Endothelial cell of umbilical vein (primary cell): Measurements from ENCODE around the gene AFG3L2. TPM values are rescaled to one million over a fixed set of nuclear protein-coding genes. Genes with fewer than 3 reads are reported as not detected.

Source experiments
- BruUV-seq: library from RNA; stranded (reverse); fragments of 400-500 nt; replicated peaks from 2 replicates; lab custom pipeline; 2021; lab: Mats Ljungman, UMichigan
- CTCF ChIA-PET: fragments of 300-600, 350-600 bp; sonication (Branson Sonifier 250); formaldehyde crosslinking; loops from one replicate; lab custom pipeline; 2021; ENCODE audit warnings: antibody characterized with exemption, inconsistent platforms; lab: Charles Lee
- POLR2A ChIA-PET: fragments of 300-600, 350-600 bp; sonication (Branson Sonifier 250); formaldehyde crosslinking; loops from one replicate; lab custom pipeline; 2021; ENCODE audit warnings: antibody characterized with exemption, inconsistent platforms; lab: Charles Lee
- DNase-seq: peaks from one replicate; pipeline ENCODE4 v3.0.0-alpha.2; 2011; ENCODE audit warnings: low read depth, low spot score
- FAIRE-seq: peaks from 2 replicates; lab custom pipeline; 2011; peaks lifted over from hg19 to GRCh38; lab: Jason Lieb, UNC
- H2AFZ ChIP-seq: 2 replicates; pipeline ENCODE4 v1.6.0; 2012; ENCODE audit warnings: low read depth, low read length, control low read depth, inconsistent platforms
- H3K27ac ChIP-seq: 2 replicates; pipeline ENCODE4 v1.5.1; 2011; ENCODE audit warnings: low read depth, mild to moderate bottlenecking, control low read depth, low read length, moderate library complexity; ENCODE audit not compliant: insufficient read depth
- H3K27me3 ChIP-seq, 2 experiments: 2 replicates each; pipeline versions ENCODE4 v1.6.0 to v1.6.1; 2011; ENCODE audit warnings: low read length in 2 of 2, mixed read lengths in 1 of 2; ENCODE audit not compliant: control insufficient read depth in 2 of 2, insufficient read depth in 2 of 2
- H3K36me3 ChIP-seq, 2 experiments: 2 replicates in 1 of 2; 3 replicates in 1 of 2; pipeline ENCODE4 v1.5.1; 2011; ENCODE audit warnings: low read length in 2 of 2, mild to moderate bottlenecking in 1 of 2, moderate library complexity in 1 of 2; ENCODE audit not compliant: control insufficient read depth in 2 of 2, insufficient read depth in 2 of 2; ENCODE audit errors: extremely low read depth in 1 of 2
- H3K4me1 ChIP-seq: 3 replicates; pipeline ENCODE4 v1.5.1; 2011; ENCODE audit warnings: mild to moderate bottlenecking, low read length; ENCODE audit not compliant: control insufficient read depth, insufficient read depth; ENCODE audit errors: extremely low read depth
- H3K4me2 ChIP-seq: 2 replicates; pipeline ENCODE4 v1.6.1; 2011; ENCODE audit warnings: low read length, control low read depth, mixed read lengths; ENCODE audit not compliant: insufficient read depth
- H3K4me3 ChIP-seq, 3 experiments: fragments of 200-600 bp in 1 of 3; sonication (generic), shearing (Covaris generic) in 1 of 3; replicated peaks in 1 of 3; 2 replicates each; pipeline ENCODE4 v1.5.1; 2011 to 2016; ENCODE audit warnings: control low read depth in 3 of 3, low read length in 3 of 3, mild to moderate bottlenecking in 2 of 3, inconsistent platforms in 1 of 3, low read depth in 1 of 3, moderate library complexity in 1 of 3; ENCODE audit not compliant: insufficient read depth in 1 of 3
- H3K79me2 ChIP-seq: 2 replicates; pipeline ENCODE4 v1.6.0; 2012; ENCODE audit warnings: low read length, inconsistent platforms; ENCODE audit not compliant: control insufficient read depth, insufficient read depth
- H3K9ac ChIP-seq: replicated peaks from 2 replicates; pipeline ENCODE3; 2011; ENCODE audit warnings: low read length, control low read depth; ENCODE audit not compliant: insufficient read depth; ENCODE audit errors: extremely low read depth
- H3K9me1 ChIP-seq: replicated peaks from 3 replicates; pipeline ENCODE4 v1.6.0; 2011; ENCODE audit warnings: mild to moderate bottlenecking, low read length; ENCODE audit not compliant: control insufficient read depth, insufficient read depth; ENCODE audit errors: extremely low read depth
- H3K9me3 ChIP-seq: replicated peaks from 2 replicates; pipeline ENCODE4 v1.5.1; 2012; ENCODE audit warnings: low read length, inconsistent platforms; ENCODE audit not compliant: control insufficient read depth, insufficient read depth
- H4K20me1 ChIP-seq: replicated peaks from 2 replicates; pipeline ENCODE3; 2011; ENCODE audit warnings: mild to moderate bottlenecking, low read length; ENCODE audit not compliant: control insufficient read depth, insufficient read depth; ENCODE audit errors: extremely low read depth
- EZH2 ChIP-seq: IDR thresholded peaks from 2 replicates; pipeline ENCODE4 v1.6.1; 2012; ENCODE audit warnings: borderline replicate concordance, low read depth, mild to moderate bottlenecking, moderate library complexity, low read length, inconsistent platforms; ENCODE audit not compliant: severe bottlenecking
- FOS ChIP-seq: IDR thresholded peaks from 2 replicates; pipeline ENCODE4 v1.6.1; 2011; ENCODE audit warnings: mild to moderate bottlenecking, low read length, moderate library complexity, borderline replicate concordance; ENCODE audit not compliant: insufficient read depth
- MYC ChIP-seq: IDR thresholded peaks from one replicate; pipeline ENCODE4 v1.6.1; 2011; ENCODE audit warnings: mild to moderate bottlenecking, low read depth, low read length
- POLR2A ChIP-seq: IDR thresholded peaks from 2 replicates; pipeline ENCODE4 v1.6.1; 2012; ENCODE audit warnings: low read depth, mild to moderate bottlenecking, control low read depth, low read length
- POLR2AphosphoS5 ChIP-seq: IDR thresholded peaks from 2 replicates; pipeline ENCODE4 v1.6.1; 2012; ENCODE audit warnings: low read depth, mild to moderate bottlenecking, control low read depth, low read length, moderate library complexity; ENCODE audit not compliant: insufficient read depth
- dilution Hi-C: fragments of 300-500 bp; cut with MboI; formaldehyde crosslinking; loops from one replicate; pipeline ENCODE4 v1.15.0; 2019; ENCODE audit warnings: low sequenced_read_pairs; ENCODE audit not compliant: extremely low pct_ligation_motif_present
- intact Hi-C: fragments of 100-400 bp; cut with micrococcal nuclease; formaldehyde crosslinking; loops from one replicate; pipeline ENCODE4 v1.10.0; 2022
- polyA plus RNA-seq, 4 experiments: library from polyadenylated mRNA; depleted of rRNA in 3 of 4; stranded (reverse) in 3 of 4; unstranded in 1 of 4; fragments of >200 nt; gene quantifications; 2 replicates each; pipeline versions ENCODE4 v1.2.1 to v1.2.3, GENCODE V29; 2011 to 2012; ENCODE audit warnings: missing spikeins in 1 of 4
- total RNA-seq: library from RNA; stranded (reverse); gene quantifications from 2 replicates; pipeline ENCODE4 v1.2.3, GENCODE V29; 2021
- TF ChIP-seq, protein P1 (sequence below): IDR thresholded peaks from 2 replicates; pipeline ENCODE4 v1.6.1; 2011; ENCODE audit not compliant: insufficient read depth, insufficient read length

AFG3L2 gene
- total and polyA plus RNA-seq, 2 donors (not counting 3 experiments of a cell fraction or from before 2014, with no cell fraction given), result 19.3 to 42.4 TPM

DNA sequence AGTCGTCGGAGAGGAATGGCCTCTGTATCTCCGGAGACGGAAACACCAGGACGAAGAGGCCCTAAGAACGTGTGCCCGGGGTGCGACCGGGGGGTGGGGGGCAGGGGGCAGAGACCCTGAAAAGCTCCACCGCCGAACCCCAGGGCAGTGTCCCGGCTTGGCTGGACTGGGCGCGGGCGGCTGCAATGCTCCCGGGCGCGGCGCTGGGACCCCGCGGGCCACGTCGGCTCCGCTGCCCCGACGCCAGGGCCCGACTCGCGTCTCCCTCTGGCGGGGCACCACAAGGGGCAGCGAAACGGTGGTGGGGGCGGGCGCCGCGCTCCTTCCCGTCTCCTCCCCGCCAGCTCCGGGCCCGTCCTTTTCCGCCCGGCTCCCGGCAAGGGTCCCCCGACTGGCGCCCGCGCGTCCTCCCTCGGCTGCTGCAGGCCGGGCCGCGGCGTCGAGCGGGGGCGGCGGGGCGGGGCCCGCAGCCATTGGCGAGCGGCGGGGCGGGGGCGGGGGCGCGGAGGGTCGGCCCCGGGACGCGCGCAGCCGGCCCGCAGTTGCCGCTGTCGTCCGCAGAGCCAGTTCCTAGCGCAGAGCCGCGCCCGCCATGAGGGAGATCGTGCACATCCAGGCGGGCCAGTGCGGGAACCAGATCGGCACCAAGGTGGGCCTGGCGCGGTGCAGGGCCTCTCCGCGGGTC is 69.2 kb downstream of the AFG3L2 start, which contains the start of gene TUBB6:
TSS of gene TUBB6 (plus strand) at position 541 of the 685 bp plus-strand sequence. CDS start at position 593, 52 bp downstream.
- no peaks in the 10 kb centered on the region for H3K9me1 ChIP-seq
- peaks cover 59% of the 10 kb centered on the region for H3K79me2 ChIP-seq
- intact Hi-C loops (loop anchor here (1.0 kb wide), 4 partner anchors 12 to 69 kb away; partner anchors contain the start of gene AFG3L2), dilution Hi-C loops (no loop called here)
- peak within 1 kb of the TSS; percentile 95 for H3K9ac ChIP-seq
- peak within 1 kb of the TSS; percentile 98 for H3K4me2 ChIP-seq
- ChIA-PET CTCF (interaction anchor here (0.9 to 4.7 kb wide), 12 partner anchors 9 to 71 kb away, joined by 3 to 109 read pairs (median 6); partner anchors contain the start of gene AFG3L2), POLR2A (interaction anchor here (0.6 to 4.0 kb wide), 13 partner anchors 9 to 69 kb away, joined by 4 to 46 read pairs (median 7); partner anchors contain the start of gene AFG3L2)
- peak within 1 kb of the TSS; percentile 81 for H2AFZ ChIP-seq
- H3K9me3 ChIP-seq, result no peaks in the 10 kb centered on the region
- no peaks in the 10 kb centered on the region for H4K20me1 ChIP-seq
- peak; percentile 85 for DNase-seq
- FAIRE-seq, result peak; percentile 76
- TF ChIP-seq FOS, result no peak
- peak; percentile 90 for TF ChIP-seq POLR2AphosphoS5
- TF ChIP-seq, protein P1, sequence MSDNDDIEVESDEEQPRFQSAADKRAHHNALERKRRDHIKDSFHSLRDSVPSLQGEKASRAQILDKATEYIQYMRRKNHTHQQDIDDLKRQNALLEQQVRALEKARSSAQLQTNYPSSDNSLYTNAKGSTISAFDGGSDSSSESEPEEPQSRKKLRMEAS, result no peak
- TF ChIP-seq EZH2, result no peak
- no peak for TF ChIP-seq MYC
- TF ChIP-seq POLR2A, result peak; percentile 87
- H3K27me3 ChIP-seq, result no peaks in the 10 kb centered on the region
- peak within 1 kb of the TSS; percentile 43 to 86 (median 77) for H3K4me3 ChIP-seq
- H3K4me1 ChIP-seq, result peaks cover 25% of the 10 kb centered on the region
- peak within 1 kb of the TSS; percentile 90 for H3K27ac ChIP-seq
- BruUV-seq, result no TSS peak
- H3K36me3 ChIP-seq, result peaks cover 2 to 10% of the 10 kb centered on the region in 2 experiments
